Renal cortex interstitium (tissue), 11 donors: ENCODE results near the gene NTRK2. TPM values are rescaled to one million over a fixed set of nuclear protein-coding genes. Genes with fewer than 3 reads are reported as not detected.

Experiments used
- DNase-seq, 11 donors: peaks; one replicate each; pipeline ENCODE4 v3.0.0-alpha.2; 2013; ENCODE audit warnings: low read depth in 9 of 11, low spot score in 4 of 11; ENCODE audit errors: extremely low read depth in 1 of 11
- polyA plus RNA-seq, 3 donors: library from polyadenylated mRNA; unstranded; fragments of 120-200 nt; gene quantifications; one replicate each; pipeline ENCODE4 v1.2.1, GENCODE V29; 2013; ENCODE audit not compliant: insufficient read length in 3 of 3

The NTRK2 gene
- polyA plus RNA-seq, 3 donors: 95.7 to 134 (median 114) TPM

DNA sequence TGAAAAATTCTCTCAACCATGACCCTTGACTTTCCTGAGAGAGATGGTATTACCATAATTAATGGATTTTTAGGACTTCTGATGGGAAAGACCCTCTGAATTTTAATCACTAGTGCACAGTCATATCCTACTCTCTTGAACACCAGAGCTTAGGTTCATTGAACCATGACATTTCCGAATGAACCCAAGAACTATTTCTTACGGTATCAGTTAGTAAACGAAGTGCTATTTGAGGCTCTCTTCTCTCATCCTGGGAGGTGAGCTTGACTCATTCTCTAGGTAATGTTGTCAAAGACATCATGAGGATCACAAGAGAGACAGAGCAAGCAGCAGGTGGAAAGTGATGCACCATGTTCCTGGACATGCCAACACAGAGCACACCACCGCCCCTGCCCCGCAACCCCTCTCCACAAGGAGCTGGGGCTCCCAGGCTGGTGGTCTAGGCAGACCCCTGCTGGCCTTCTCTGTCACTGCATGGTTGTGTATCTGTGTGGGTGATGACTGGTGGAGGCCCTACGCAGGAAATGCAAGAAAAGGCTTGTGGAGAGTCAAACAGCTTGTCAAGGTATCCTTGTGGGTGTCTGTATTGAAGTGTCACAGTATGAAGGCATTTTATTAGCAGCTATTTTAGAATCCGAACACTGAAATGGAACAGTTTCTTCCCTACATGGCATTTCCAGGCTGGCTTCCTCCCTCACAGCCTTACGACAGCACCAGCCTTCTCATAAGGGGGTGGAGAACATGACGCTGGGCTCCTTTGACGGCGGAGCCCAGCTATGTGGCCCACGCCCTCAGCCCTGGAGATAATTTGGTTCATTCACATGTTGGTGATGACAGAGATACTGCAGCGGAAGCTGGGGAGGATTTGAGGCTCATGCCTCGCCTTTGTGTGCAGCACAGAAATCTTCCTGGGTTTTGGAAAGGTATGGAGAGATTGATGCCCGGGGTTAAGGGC lies 297.6 kb downstream of the NTRK2 start:
- no peak for DNase-seq

DNA sequence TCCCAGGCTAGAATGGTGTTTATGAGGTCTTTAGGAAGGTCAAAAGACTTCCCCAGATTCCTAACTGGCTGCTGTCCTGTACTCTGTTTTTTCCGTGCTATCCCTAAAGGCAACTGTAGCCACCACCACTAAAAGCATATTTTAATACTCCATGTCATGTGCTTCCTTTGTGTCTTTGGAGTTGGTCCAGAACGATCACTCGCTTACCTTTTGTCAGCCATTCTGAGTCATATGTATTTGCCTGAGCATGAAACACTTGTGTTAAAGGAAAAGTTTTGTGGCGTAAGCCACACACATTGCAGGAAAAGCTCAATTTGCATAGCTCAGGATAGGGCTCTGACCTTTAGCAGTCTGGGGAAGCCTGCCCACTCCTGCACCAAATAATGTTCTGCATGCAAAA lies 299.6 kb downstream of the NTRK2 start:
- DNase-seq: no peak

DNA sequence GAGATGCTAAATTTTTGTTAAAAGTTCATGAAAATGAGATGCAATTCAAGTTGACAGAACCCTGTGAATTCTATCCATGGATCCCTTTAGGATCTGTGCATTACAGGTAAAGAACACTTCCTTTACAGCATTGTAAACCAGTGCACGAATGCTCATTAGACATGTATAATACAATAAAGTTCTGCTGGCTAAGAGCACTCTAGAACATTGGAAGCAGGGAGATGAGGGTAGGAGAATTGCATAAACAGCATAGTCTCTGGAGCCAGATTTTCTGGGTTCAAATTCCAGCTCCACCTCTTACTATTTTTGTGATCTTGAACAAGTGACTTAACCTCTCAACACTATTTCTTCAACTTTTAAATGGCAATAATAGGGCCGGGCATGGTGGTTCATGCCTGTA lies 300.2 kb downstream of the NTRK2 start:
- DNase-seq: no peak

DNA sequence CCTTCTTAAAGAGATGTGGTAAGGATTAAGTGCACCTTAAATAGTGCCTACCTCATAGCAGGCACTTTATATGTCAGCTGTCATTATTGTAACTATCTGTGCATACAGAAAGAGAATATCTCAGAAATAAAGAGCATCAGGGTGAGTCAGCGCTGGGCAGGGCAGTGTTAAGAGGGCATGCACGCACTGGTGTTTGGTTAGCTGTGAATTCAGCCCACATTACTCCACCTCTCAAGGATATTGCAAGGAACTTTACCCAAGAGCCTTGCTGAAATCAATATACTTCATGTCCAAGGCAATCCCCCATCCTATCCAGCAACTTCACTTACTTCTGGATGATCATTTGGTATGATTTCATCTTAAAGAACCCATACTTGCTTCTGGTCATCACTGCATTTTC lies 300.9 kb downstream of the NTRK2 start:
- DNase-seq: no peak

DNA sequence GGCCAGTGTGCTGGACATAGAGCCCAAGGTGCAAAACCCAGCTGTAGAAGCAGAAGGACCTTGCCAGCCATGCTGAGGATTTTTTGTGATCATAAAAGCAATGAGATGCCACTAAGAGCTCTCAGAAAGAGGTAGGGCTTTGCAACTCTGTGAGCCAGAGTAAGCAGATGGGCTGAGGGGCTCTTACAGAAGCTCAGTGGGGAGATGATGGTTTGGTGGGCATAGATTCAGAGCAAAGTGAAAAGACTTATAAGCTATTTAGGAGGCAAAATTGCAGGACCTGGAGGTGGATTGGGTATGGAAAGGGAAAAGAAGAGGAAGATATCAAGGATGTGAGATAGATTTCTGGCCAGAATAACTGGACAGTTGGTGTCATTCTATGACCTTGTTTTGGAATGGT lies 302.0 kb downstream of the NTRK2 start:
- no peak for DNase-seq

DNA sequence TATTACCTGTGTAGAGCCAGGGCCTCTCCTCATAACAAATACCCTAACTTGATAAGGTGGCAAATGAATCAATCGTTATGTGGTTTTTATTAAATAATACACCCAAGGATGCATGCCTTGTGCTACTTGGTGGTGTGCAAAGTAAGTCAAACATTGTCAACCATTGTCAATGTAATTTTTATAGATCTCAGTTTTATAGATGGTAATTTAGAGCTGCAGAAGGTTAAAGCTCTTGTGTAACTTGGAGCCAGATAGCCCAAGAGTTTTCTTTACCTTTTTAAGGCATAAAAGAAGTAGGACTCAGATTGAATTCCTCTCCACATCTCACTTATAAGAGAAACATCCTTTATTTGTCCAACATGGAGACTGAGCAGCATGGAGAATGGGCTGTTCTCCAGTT lies 304.7 kb downstream of the NTRK2 start:
- DNase-seq: no peak

DNA sequence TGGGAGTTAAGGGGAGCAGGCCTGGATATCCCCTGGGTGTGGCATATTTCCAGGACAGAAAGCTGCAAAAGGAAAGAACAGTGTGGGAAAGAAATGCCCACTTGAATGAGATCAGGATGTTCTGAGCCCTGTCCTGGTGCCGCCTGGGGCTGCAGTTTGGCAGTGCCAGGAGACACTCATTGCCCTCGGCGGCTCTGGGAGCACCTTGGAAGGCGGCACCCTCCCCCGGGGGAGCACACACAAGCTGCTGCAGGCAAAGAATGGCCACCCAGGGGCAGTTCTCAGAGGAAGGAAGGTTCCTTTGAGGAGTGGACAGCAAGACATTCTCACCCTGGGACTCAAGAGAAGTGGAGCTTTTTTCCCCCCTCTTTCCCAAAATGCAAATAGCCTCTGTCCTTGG lies 305.3 kb downstream of the NTRK2 start:
- no peak for DNase-seq

DNA sequence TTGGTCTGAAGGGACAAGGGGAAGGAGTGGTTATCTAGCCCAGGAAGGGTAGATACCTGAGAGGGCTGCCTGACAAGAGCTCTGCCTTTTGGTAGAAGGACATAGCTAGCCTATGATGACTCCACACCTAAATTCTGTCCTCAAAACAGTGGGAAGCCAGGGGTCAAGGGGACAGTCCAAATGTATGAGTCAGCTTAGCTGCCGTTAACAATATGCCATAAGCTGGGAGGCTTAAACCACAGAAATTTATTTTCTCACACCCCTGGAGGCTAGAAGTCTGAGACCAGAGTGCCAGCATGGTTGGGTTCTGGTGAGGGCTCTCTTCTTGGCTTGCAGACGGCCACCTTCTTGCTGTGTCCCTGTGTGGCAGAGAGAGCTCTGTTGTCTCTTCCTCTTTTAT lies 306.4 kb downstream of the NTRK2 start:
- DNase-seq: no peak

DNA sequence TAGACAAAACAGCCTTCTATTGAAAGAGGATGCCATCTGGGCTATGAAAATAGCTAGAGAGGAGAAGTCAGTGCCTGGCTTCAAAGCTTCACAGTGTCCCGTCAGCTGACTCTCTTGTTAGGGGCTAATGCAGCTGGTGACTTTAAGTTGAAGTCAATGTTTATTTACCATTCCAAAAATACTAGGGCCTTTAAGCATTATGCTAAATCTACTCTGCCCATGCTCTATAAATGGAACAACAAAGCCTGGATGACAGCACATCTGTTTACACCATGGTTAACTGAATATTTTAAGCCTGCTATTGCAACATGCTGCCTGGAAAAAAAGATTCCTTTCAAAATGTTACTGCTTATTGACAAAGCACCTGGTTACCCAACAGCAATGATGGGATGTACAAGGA lies 309.1 kb downstream of the NTRK2 start:
- DNase-seq: no peak

DNA sequence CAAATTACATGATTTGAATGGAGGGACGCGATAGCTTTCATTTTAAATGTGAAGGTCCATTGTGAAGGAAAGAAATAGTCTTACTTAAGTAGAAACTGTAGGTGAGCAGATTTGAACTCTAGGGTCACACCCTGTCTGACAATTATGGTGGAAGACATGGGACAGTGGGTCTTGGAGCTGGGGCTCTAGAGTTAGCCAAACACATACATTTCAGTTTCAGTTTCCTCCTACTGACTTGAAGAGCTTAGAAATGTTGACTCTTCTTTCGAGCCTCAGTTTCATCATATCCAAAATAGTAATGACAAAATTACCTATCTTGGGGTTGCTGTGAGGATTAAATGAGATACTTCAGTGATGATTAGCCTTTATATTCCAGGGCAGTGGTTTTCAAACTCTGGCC lies 314.2 kb downstream of the NTRK2 start:
- no peak for DNase-seq

DNA sequence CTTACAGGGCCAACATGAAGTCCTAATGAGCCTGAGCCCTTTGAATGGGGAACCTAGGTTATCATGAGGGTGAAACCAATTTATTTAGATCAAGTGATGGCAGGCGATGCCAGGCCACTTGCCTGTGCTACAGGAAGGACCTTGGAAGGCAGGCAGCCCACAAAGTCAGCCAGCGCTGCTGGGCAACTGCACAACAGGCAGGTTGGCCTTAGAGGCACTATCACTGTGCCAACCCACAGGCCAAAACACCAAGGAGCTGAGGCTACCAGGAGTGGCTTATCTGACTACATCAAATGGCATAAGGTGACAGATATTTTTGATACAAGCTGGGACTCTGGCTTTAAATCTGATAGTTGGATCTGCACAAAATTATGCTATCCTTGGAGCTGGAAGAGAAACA lies 319.1 kb downstream of the NTRK2 start:
- DNase-seq: no peak

DNA sequence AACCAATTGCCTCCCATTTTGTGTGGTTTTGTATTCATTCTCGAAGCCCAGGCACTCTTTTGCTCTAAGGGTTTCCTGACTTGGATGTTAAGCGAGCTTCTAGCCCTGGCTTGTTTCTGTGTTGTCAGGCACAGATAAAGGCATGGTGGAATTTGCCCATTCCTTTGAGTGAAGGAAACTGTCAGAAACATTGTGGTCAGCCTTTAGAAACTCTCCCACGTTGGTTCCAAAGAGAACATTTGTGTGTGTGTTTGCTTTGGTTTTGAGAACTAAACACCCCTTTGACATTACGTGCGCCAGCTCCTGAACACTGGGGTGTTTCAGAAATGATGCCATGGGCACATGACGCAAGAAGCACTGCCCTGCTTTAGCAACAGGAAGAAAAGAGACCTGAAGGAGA lies 320.9 kb downstream of the NTRK2 start:
- DNase-seq: no peak

DNA sequence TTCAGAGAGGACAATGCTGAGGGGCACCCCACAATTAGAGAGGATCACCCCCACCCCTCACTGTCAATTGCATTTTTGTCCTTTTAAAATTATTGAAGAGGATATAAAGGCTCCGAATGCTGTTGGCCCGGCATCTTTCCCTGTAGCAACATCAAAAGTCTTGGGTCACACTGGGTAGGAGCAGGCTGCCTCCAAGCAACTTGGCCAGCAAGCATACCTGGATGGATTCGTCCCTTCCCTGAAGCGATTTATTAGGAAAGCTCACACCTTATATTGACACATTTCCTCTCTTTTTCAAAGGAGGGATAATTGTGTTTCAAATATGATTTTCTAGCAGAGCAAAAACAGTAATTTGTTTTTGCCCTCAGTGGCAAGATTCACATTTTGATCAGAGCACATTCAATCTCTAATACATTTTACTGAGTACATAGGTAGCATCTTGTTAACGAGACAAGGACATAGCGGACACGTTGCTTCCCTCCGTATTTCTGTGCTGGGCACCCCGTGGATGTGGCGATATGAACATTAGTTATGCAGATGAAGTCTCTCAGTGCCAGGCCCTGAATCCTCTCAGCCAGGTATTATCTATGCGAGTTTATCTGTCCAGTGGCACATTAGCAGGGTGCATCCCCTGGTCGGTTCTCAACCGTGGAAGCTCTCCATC lies 321.5 kb downstream of the NTRK2 start:
- no peak for DNase-seq

DNA sequence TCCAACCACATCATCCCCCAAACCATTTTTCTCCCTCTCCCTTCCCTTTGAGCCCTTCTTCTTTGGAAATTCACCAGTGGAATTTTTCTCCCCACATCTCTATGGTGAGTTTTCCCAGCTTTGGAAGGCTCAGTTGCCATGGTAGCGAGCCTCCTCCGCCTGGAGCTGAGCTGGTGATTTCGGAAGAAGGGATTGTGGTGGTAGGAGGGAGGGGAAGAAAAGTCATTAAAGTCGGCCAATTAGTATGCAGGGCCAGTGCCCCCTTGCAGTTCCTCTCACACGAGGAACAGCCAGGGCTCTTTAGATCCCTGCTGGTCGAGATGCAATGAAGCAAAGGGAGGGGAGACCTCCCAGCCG lies 322.0 kb downstream of the NTRK2 start:
- DNase-seq: no peak

DNA sequence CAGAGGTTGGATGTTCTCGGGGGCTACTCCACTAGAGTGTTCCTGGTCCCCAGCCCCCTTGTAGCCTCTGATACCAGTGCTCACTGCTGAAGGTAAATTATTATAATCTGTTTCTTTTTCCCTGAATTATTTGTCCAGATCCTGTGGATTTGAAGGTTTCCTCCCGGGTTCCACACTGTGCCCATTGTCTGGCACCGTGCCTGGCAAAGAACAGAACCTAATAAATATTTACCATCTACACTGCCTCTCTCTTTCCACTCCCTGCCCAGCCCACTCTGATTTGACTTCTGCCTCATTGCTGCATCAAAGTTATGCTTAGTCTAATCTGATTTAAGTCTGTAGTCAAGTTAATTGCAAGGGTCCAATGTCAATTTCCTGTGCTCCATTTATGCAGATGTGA lies 322.9 kb downstream of the NTRK2 start:
- no peak for DNase-seq

DNA sequence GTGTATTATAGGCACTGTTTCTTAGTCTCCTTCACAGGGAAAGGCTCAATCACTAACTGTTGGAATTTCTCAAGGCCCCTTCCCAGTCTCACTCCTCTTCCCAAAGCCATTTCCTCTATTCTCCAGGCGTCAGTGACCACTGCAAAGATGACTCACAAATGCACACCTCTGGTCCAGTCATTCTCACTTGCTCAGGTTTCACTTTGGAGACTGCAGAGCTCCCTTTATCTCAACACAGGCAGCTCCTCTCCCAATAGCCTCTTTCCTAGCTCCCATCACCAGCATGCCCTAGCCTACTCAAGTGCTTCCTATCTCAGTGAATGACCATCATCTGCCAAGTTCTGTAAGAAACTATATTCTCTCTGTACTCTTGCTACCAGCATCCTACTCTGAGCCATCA lies 323.6 kb downstream of the NTRK2 start:
- DNase-seq: no peak

DNA sequence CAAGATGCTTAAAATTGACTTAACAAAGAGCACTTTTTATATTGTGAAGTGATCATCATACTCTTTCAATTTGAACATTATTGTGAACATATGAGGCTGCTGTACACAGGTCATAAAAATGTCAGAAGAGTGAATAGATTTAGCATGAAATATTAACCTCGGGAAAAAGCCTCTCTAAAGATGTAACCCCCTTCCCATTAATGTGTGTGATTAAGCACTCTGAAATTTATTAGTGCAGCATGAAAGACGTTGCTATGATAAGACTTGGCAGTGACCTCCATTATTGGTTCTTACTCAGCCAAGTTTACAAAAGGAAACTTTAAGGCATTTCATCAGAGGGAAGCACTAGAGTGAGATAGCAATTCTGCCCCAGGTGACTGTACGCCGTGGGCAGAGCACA lies 326.5 kb downstream of the NTRK2 start:
- DNase-seq: no peak

DNA sequence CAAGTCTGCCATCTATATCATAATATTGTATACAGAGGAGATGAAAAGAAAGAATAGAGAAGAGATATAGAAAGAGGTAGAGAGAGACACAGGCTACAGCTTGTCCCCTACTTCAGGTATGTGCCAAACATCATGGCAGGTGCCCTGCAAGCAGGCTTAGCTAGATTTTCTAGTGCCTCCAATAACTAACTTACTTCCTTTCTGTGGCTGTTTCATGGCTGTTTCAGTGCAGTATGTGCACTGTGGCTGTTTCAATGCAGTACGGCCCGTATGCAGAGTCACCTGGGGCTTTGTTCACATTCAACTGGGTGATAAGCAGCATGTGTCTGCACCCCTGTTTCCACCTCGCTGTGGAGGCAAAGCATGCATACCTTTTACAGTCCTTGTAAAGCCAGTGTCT lies 327.2 kb downstream of the NTRK2 start:
- no peak for DNase-seq

DNA sequence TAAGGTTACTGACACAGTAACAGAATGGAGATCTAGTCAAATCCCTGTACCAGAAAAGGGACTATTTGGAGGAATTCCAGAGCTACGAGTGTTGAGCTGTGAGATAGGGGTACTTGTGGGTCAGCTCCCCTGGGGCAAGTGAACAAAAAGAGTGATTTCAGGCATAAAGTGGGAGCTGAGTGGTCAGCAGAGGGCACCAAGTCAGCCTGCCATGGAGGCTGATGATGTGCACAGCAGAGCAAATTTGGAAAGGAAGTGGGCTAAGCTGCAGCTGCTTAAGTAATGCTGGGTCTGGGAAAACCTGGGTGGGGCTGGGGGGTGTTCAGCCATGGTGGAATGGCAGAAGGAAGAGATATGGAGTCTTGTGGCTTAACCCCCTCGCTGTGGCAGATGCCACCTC lies 327.9 kb downstream of the NTRK2 start:
- no peak for DNase-seq

DNA sequence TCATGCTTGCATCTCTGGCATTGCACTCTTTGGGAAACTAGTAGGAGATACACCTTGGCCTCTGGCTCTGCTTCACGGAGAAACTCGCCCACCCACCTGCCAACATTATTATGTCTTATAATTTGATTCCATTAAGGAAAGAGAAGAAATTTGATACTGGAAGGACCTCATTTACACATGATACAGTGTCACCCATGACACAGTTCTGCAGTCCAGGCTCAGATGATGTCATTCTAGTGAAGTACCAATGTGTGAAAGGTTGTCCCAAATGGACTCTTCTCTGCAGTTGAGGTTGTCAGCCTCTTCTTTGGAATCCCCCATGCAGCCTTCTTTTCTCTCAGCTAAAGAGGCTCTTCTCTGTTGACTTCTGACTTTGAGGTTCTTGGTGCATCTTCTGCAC lies 329.1 kb downstream of the NTRK2 start:
- DNase-seq: no peak

DNA sequence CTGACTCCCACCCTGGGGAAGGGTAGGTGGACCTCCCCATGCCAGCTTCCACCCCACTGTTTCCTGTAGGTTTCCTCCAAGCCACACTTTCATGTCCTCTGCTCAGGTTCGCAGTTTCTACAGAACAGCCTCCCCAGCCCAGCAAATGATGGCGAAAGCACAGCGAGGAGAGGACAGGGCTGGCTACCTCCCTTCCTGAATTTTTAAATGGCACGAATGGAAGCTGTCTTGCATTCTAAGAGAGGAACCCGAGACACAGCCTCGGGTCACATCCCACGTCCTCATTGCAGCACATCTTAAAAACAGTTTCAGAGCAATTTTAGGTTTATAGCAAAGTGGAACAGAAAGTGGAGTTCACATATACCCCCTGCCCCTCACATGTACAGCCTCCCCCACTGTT lies 330.3 kb downstream of the NTRK2 start:
- DNase-seq: no peak
